ENCODE results near the gene GBP3.

Gene GBP3

DNA sequence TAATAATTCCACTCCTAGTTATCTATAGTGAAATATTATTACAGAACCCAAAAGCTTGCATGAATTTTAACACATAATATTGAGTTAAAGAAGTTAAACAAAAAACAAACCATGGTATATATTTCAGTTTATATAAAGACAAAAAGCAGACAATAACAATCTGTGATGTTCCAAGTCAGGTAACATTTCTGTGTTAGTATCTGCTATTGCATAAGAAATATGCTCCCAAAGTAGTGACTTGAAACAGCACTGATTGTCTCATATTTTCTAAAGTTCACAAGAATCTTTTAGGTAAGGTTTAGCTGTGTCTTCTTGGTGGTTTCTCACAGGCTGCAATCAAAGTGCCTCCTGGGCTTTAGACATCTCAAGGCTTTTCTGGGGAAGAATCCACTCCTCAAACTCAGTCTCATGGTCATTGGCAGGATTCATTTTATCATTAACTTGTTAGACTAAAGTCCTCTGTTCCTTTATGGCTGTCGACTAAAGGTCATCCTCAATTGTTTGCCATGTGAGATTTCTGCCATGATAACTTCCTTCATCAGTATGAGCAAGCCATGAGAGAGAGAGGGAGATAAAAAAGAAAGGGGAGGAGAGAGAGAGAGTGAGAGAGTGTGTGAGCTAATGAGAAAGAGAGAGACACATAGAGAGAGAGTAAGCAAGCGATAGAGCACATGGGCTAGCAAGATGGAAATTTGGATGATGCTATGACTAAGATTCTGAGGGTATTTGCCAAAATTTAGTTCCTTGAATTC lies 22.5 kb upstream of the GBP3 start:
- Histone ChIP-seq H3K4me2 (ENCODE audit: low read length) (no peak overlapping the region), H3K36me3 (ENCODE audit: control insufficient read depth, insufficient read depth, low read length) (no peaks in the 10 kb centered on the region), H3K4me3 (ENCODE audit: low read depth, low read length) (no peak overlapping the region), H3K9ac (no peak overlapping the region), H3K4me1 (peaks cover 4% of the 10 kb centered on the region), H2AFZ (peak overlapping the region; percentile 9), H3K27ac (no peak overlapping the region), H3K79me2 (no peaks in the 10 kb centered on the region), H3K9me3 (ENCODE audit: control insufficient read depth, low read length) (no peaks in the 10 kb centered on the region), H3K27me3 (ENCODE audit: control insufficient read depth, insufficient read depth, low read length) (no peaks in the 10 kb centered on the region)
- TF ChIP-seq, protein P1, sequence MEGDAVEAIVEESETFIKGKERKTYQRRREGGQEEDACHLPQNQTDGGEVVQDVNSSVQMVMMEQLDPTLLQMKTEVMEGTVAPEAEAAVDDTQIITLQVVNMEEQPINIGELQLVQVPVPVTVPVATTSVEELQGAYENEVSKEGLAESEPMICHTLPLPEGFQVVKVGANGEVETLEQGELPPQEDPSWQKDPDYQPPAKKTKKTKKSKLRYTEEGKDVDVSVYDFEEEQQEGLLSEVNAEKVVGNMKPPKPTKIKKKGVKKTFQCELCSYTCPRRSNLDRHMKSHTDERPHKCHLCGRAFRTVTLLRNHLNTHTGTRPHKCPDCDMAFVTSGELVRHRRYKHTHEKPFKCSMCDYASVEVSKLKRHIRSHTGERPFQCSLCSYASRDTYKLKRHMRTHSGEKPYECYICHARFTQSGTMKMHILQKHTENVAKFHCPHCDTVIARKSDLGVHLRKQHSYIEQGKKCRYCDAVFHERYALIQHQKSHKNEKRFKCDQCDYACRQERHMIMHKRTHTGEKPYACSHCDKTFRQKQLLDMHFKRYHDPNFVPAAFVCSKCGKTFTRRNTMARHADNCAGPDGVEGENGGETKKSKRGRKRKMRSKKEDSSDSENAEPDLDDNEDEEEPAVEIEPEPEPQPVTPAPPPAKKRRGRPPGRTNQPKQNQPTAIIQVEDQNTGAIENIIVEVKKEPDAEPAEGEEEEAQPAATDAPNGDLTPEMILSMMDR (IDR thresholded peaks at IDR 0.05): no peak

DNA sequence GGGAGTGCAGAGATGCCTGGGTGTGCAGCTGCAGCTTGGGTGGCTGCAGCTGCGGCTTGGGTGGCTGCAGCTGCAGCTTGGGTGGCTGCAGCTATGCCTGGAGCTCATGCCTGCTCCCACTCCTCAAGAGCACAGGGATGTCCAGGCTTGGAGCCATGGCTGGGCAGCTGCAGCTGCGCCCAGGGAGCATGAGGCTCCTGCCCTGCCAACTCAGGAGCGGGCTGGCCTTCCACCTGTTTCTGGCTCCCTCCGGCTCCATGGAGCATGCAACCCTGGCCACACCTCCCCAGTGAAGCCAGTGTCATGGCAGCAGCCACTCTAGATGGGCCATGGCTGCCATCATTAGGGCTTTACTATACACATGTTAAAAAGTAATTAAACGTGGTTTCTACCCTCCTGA lies 21.3 kb upstream of the GBP3 start:
- H3K27me3 ChIP-seq (ENCODE audit: control insufficient read depth, insufficient read depth, low read length): no peaks in the 10 kb centered on the region
- no peaks in the 10 kb centered on the region for H3K79me2 ChIP-seq
- TF ChIP-seq, protein P1 (IDR thresholded peaks at IDR 0.05): no peak
- no peak overlapping the region for H3K27ac ChIP-seq
- H2AFZ ChIP-seq: no peak overlapping the region
- no peak overlapping the region for H3K9ac ChIP-seq
- H3K4me2 ChIP-seq (ENCODE audit: low read length): no peak overlapping the region
- H3K9me3 ChIP-seq (ENCODE audit: control insufficient read depth, low read length): no peaks in the 10 kb centered on the region
- H3K36me3 ChIP-seq (ENCODE audit: control insufficient read depth, insufficient read depth, low read length): no peaks in the 10 kb centered on the region
- H3K4me3 ChIP-seq (ENCODE audit: low read depth, low read length): no peak overlapping the region
- peaks cover 4% of the 10 kb centered on the region for H3K4me1 ChIP-seq

DNA sequence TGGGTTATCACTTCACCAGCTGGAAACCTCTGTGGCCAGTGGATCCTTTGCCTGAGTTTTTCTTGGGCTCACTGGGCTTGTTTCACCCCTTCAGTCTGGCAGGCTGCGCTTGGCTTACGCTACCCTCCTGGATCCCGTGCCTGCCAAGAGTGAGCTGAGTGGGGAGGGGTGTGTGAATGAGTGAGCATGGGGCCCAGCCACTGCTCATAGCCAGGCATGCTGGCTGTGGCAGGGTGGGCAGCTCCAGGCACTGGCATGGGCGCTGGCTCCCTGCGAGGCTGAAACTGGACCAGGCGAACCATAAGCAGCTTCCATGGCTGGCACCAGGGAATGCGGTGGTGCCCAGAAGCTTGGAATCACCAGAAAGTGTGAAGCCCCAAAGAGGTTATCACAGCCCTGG lies 19.8 kb upstream of the GBP3 start:
- Histone ChIP-seq H3K4me3 (ENCODE audit: low read depth, low read length) (no peak overlapping the region), H3K27me3 (ENCODE audit: control insufficient read depth, insufficient read depth, low read length) (no peaks in the 10 kb centered on the region), H3K9me3 (ENCODE audit: control insufficient read depth, low read length) (no peaks in the 10 kb centered on the region), H2AFZ (no peak overlapping the region), H3K27ac (no peak overlapping the region), H3K79me2 (no peaks in the 10 kb centered on the region), H3K36me3 (ENCODE audit: control insufficient read depth, insufficient read depth, low read length) (no peaks in the 10 kb centered on the region), H3K4me1 (peaks cover 4% of the 10 kb centered on the region), H3K4me2 (ENCODE audit: low read length) (no peak overlapping the region), H3K9ac (no peak overlapping the region)
- TF ChIP-seq, protein P1 (IDR thresholded peaks at IDR 0.05): no peak

DNA sequence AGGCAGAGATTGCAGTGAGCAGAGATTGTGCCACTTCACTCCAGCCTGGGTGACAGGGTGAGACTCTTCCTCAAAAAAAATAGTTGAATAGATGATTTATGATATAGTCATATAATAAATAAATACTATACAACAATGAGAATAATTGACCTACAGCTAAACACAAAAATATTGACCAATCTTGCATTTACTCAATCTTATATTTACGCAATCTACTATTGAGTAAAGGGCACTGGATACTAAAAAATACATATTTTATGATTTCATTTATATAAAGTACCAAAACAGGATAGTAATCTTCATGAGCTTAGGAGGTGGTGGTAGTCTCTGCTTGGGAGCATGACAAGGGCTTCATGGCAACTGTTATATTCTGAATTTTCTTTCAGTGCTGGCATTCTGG lies 19.1 kb upstream of the GBP3 start:
- no peak overlapping the region for H3K4me2 ChIP-seq (ENCODE audit: low read length)
- TF ChIP-seq, protein P1 (IDR thresholded peaks at IDR 0.05): no peak
- H3K27ac ChIP-seq: no peak overlapping the region
- peaks cover 4% of the 10 kb centered on the region for H3K4me1 ChIP-seq
- H3K9me3 ChIP-seq (ENCODE audit: control insufficient read depth, low read length): no peaks in the 10 kb centered on the region
- H3K4me3 ChIP-seq (ENCODE audit: low read depth, low read length): no peak overlapping the region
- no peaks in the 10 kb centered on the region for H3K36me3 ChIP-seq (ENCODE audit: control insufficient read depth, insufficient read depth, low read length)
- no peaks in the 10 kb centered on the region for H3K79me2 ChIP-seq
- H3K9ac ChIP-seq: no peak overlapping the region
- H3K27me3 ChIP-seq (ENCODE audit: control insufficient read depth, insufficient read depth, low read length): no peaks in the 10 kb centered on the region
- H2AFZ ChIP-seq: no peak overlapping the region

DNA sequence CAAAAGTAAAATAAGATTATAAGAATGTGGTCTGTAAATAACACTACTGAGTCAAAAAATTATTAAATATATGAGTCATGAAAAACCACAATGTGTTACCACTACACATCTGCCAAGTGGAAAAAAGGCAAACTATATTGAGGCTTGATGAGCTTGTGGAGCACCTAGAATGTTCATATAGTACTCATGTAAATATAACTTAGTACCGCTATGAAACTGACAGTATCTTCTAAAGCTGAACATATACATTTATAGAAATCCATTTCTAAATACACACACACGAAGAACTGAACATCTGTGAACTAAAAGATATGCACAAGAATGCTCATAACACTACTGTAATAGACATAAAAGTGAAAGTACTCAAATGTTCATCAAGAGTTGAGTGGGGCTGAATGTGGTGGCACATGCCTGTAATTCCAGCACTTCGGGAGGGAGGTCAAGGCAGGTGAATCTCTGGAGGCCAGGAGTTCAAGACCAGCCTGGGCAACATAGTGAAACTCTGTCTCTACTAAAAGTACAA lies 18.5 kb upstream of the GBP3 start:
- Histone ChIP-seq H3K27me3 (ENCODE audit: control insufficient read depth, insufficient read depth, low read length) (no peaks in the 10 kb centered on the region), H3K9me3 (ENCODE audit: control insufficient read depth, low read length) (no peaks in the 10 kb centered on the region), H2AFZ (no peak overlapping the region), H3K4me2 (ENCODE audit: low read length) (no peak overlapping the region), H3K9ac (no peak overlapping the region), H3K27ac (no peak overlapping the region), H3K36me3 (ENCODE audit: control insufficient read depth, insufficient read depth, low read length) (no peaks in the 10 kb centered on the region), H3K4me1 (no peaks in the 10 kb centered on the region), H3K4me3 (ENCODE audit: low read depth, low read length) (no peak overlapping the region), H3K79me2 (no peaks in the 10 kb centered on the region)
- TF ChIP-seq, protein P1 (IDR thresholded peaks at IDR 0.05): no peak

Data from parathyroid adenoma (tissue), 2 donors.